Naive B cell (primary cell): ENCODE data around the gene PIP4K2A. TPM values are rescaled to one million over a fixed set of nuclear protein-coding genes. Genes with fewer than 3 reads are reported as not detected.

ENCODE experiments used
- ATAC-seq, 2 donors: fragments of 150-1000 bp; cut with Tn5 transposase; 2 replicates each; pipeline ENCODE4 v1.10.0; 2021; ENCODE audit warnings: low read depth in 2 of 2, mild to moderate bottlenecking in 2 of 2, moderate library complexity in 2 of 2
- DNase-seq: peaks from one replicate; pipeline ENCODE4 v3.0.0; 2022
- H3K27ac Mint-ChIP-seq, 6 donors: one replicate each; pipeline ENCODE4 v1.8.0; 2020 to 2022; ENCODE audit warnings: mild to moderate bottlenecking in 6 of 6, mixed read lengths in 6 of 6, moderate library complexity in 5 of 6, inconsistent platforms in 2 of 6
- H3K27me3 Mint-ChIP-seq, 3 donors: one replicate each; pipeline ENCODE4 v1.8.0; 2021 to 2022; ENCODE audit warnings: mixed read lengths in 3 of 3, mild to moderate bottlenecking in 1 of 3
- H3K36me3 Mint-ChIP-seq, 2 donors: one replicate each; pipeline ENCODE4 v1.8.0; 2020 to 2022; ENCODE audit warnings: mixed read lengths in 2 of 2, inconsistent platforms in 1 of 2, mild to moderate bottlenecking in 1 of 2
- H3K4me1 Mint-ChIP-seq, 3 donors: one replicate each; pipeline ENCODE4 v1.8.0; 2020 to 2022; ENCODE audit warnings: mixed read lengths in 3 of 3, inconsistent platforms in 1 of 3, mild to moderate bottlenecking in 1 of 3, moderate library complexity in 1 of 3
- H3K4me3 Mint-ChIP-seq, 8 donors: one replicate each; pipeline ENCODE4 v1.8.0; 2020 to 2022; ENCODE audit warnings: mild to moderate bottlenecking in 8 of 8, mixed read lengths in 8 of 8, moderate library complexity in 8 of 8, inconsistent platforms in 2 of 8
- H3K9me3 Mint-ChIP-seq, 7 donors: one replicate each; pipeline ENCODE4 v1.8.0; 2020 to 2022; ENCODE audit warnings: mixed read lengths in 7 of 7, mild to moderate bottlenecking in 5 of 7, inconsistent platforms in 2 of 7, moderate library complexity in 1 of 7
- polyA plus RNA-seq, 6 donors: library from polyadenylated mRNA; unstranded; fragments of 300-500 nt; fragmentation: Illumina TruSeq; gene quantifications; one replicate each; pipeline ENCODE4 v1.2.3, GENCODE V29; 2021; ENCODE audit warnings: low read depth in 6 of 6

PIP4K2A gene
- polyA plus RNA-seq, 6 donors from 2014 or later = 16.8 to 45.7 (median 26.3) TPM

GRCh38 chr10:22634606-22635459 is 79.5 kb downstream of the PIP4K2A start:
- Mint-ChIP-seq H3K4me1 (peaks cover 54 to 87% (median 80%) of the 10 kb centered on the region in 3 donors), H3K27ac (peak overlapping the region; percentile 65 to 98 (median 91)), H3K9me3 (peaks cover 0 to 11% (median 2%) of the 10 kb centered on the region in 7 donors), H3K4me3 (peak overlapping the region in 6 of 8 donors; percentile 1 to 86 (median 48)), H3K36me3 (peaks cover 8 to 17% of the 10 kb centered on the region in 2 donors), H3K27me3 (no peaks in the 10 kb centered on the region)
- DNase-seq (no peak), ATAC-seq (no peak)

- Mint-ChIP-seq H3K4me1 (peaks cover 53 to 89% (median 82%) of the 10 kb centered on the region in 3 donors), H3K9me3 (peaks cover 0 to 11% (median 2%) of the 10 kb centered on the region in 7 donors), H3K4me3 (peak overlapping the region in 1 of 8 donors; percentile 25), H3K27me3 (no peaks in the 10 kb centered on the region), H3K36me3 (peaks cover 8 to 17% of the 10 kb centered on the region in 2 donors), H3K27ac (peak overlapping the region in 4 of 6 donors; percentile 23 to 88 (median 78))
- DNase-seq = no peak
- ATAC-seq = no peak
These were observed 80.3 kb downstream of the PIP4K2A start for GRCh38 chr10:22634093-22634492.

- Mint-ChIP-seq H3K36me3 (peaks cover 8 to 17% of the 10 kb centered on the region in 2 donors), H3K9me3 (peaks cover 0 to 11% (median 2%) of the 10 kb centered on the region in 7 donors), H3K4me1 (peaks cover 55 to 94% (median 83%) of the 10 kb centered on the region in 3 donors), H3K27ac (peak overlapping the region in 3 of 6 donors; percentile 23 to 88 (median 81)), H3K4me3 (peak overlapping the region in 1 of 8 donors; percentile 41), H3K27me3 (no peaks in the 10 kb centered on the region)
- DNase-seq (no peak), ATAC-seq (no peak)
These were observed 80.8 kb downstream of the PIP4K2A start for GRCh38 chr10:22633528-22633927.

- Mint-ChIP-seq H3K4me3 (peak overlapping the region in 1 of 8 donors; percentile 26), H3K36me3 (peaks cover 8 to 17% of the 10 kb centered on the region in 2 donors), H3K9me3 (peaks cover 0 to 11% (median 2%) of the 10 kb centered on the region in 7 donors), H3K27me3 (no peaks in the 10 kb centered on the region), H3K4me1 (peaks cover 56 to 95% (median 86%) of the 10 kb centered on the region in 3 donors), H3K27ac (peak overlapping the region in 3 of 6 donors; percentile 9 to 88 (median 60))
- no peak for ATAC-seq
- no peak for DNase-seq
These were observed 81.3 kb downstream of the PIP4K2A start for GRCh38 chr10:22633106-22633505.

GRCh38 chr10:22631646-22632278 is 82.6 kb downstream of the PIP4K2A start:
- Mint-ChIP-seq H3K4me3 (no peak overlapping the region), H3K36me3 (peaks cover 8 to 15% of the 10 kb centered on the region in 2 donors), H3K4me1 (peaks cover 51 to 92% (median 82%) of the 10 kb centered on the region in 3 donors), H3K27ac (peak overlapping the region; percentile 3 to 96 (median 68)), H3K9me3 (peaks cover 0 to 11% (median 2%) of the 10 kb centered on the region in 7 donors), H3K27me3 (no peaks in the 10 kb centered on the region)
- ATAC-seq (no peak), DNase-seq (no peak)

GRCh38 chr10:22631185-22631584 is 83.2 kb downstream of the PIP4K2A start:
- DNase-seq (no peak), ATAC-seq (no peak)
- peaks cover 8 to 11% of the 10 kb centered on the region in 2 donors for H3K36me3 Mint-ChIP-seq
- peak overlapping the region in 2 of 8 donors; percentile 61 to 69 for H3K4me3 Mint-ChIP-seq
- H3K27ac Mint-ChIP-seq = peak overlapping the region; percentile 18 to 96 (median 96)
- no peaks in the 10 kb centered on the region for H3K27me3 Mint-ChIP-seq
- H3K4me1 Mint-ChIP-seq = peaks cover 52 to 91% (median 82%) of the 10 kb centered on the region in 3 donors
- peaks cover 0 to 11% (median 2%) of the 10 kb centered on the region in 7 donors for H3K9me3 Mint-ChIP-seq

GRCh38 chr10:22630234-22631174 is 83.9 kb downstream of the PIP4K2A start:
- H3K9me3 Mint-ChIP-seq = peaks cover 0 to 6% (median 0%) of the 10 kb centered on the region in 7 donors
- peak overlapping the region; percentile 14 to 85 (median 68) for H3K4me3 Mint-ChIP-seq
- H3K36me3 Mint-ChIP-seq = peaks cover 3 to 6% of the 10 kb centered on the region in 2 donors
- peaks cover 48 to 91% (median 82%) of the 10 kb centered on the region in 3 donors for H3K4me1 Mint-ChIP-seq
- ATAC-seq (peak; percentile 88 to 91), DNase-seq (peak; percentile 36)
- H3K27ac Mint-ChIP-seq = peak overlapping the region; percentile 18 to 96 (median 96)
- H3K27me3 Mint-ChIP-seq = no peaks in the 10 kb centered on the region

GRCh38 chr10:22629852-22630233 is 84.5 kb downstream of the PIP4K2A start:
- Mint-ChIP-seq H3K36me3 (no peaks in the 10 kb centered on the region), H3K4me3 (peak overlapping the region; percentile 14 to 87 (median 72)), H3K4me1 (peaks cover 41 to 90% (median 78%) of the 10 kb centered on the region in 3 donors), H3K9me3 (peaks cover 0 to 3% (median 0%) of the 10 kb centered on the region in 7 donors), H3K27ac (peak overlapping the region; percentile 56 to 96 (median 96)), H3K27me3 (no peaks in the 10 kb centered on the region)
- no peak for DNase-seq
- peak; percentile 32 to 38 for ATAC-seq

- no peaks in the 10 kb centered on the region for H3K36me3 Mint-ChIP-seq
- H3K9me3 Mint-ChIP-seq = peaks cover 0 to 3% (median 0%) of the 10 kb centered on the region in 7 donors
- peak overlapping the region in 2 of 8 donors; percentile 8 to 17 for H3K4me3 Mint-ChIP-seq
- ATAC-seq (no peak), DNase-seq (no peak)
- H3K27me3 Mint-ChIP-seq = no peaks in the 10 kb centered on the region
- peak overlapping the region in 5 of 6 donors; percentile 66 to 96 (median 81) for H3K27ac Mint-ChIP-seq
- peaks cover 42 to 90% (median 71%) of the 10 kb centered on the region in 3 donors for H3K4me1 Mint-ChIP-seq
These were observed 85.3 kb downstream of the PIP4K2A start for GRCh38 chr10:22629126-22629525.

GRCh38 chr10:22628309-22628708 is 86.1 kb downstream of the PIP4K2A start:
- Mint-ChIP-seq H3K27ac (peak overlapping the region in 3 of 6 donors; percentile 9 to 95 (median 66)), H3K36me3 (peaks cover 0 to under 1% of the 10 kb centered on the region in 2 donors), H3K9me3 (peaks cover 0 to 3% (median 0%) of the 10 kb centered on the region in 7 donors), H3K4me3 (peak overlapping the region in 3 of 8 donors; percentile 17 to 74 (median 45)), H3K27me3 (no peaks in the 10 kb centered on the region), H3K4me1 (peaks cover 40 to 90% (median 67%) of the 10 kb centered on the region in 3 donors)
- no peak for DNase-seq
- no peak for ATAC-seq

GRCh38 chr10:22626784-22627183 is 87.6 kb downstream of the PIP4K2A start:
- no peak for ATAC-seq
- H3K9me3 Mint-ChIP-seq = peaks cover 0 to 5% (median 0%) of the 10 kb centered on the region in 7 donors
- peak overlapping the region in 5 of 6 donors; percentile 6 to 95 (median 16) for H3K27ac Mint-ChIP-seq
- peaks cover 45 to 83% (median 69%) of the 10 kb centered on the region in 3 donors for H3K4me1 Mint-ChIP-seq
- DNase-seq = no peak
- H3K4me3 Mint-ChIP-seq = peak overlapping the region in 2 of 8 donors; percentile 51 to 60
- H3K36me3 Mint-ChIP-seq = peaks cover 0 to 8% of the 10 kb centered on the region in 2 donors
- H3K27me3 Mint-ChIP-seq = no peaks in the 10 kb centered on the region
